H9 (cell line): ENCODE data around the gene TADA3. TPM values are rescaled to one million over a fixed set of nuclear protein-coding genes. Genes with fewer than 3 reads are reported as not detected.

Experiments used
- DNase-seq: peaks from one replicate; pipeline ENCODE4 v3.0.0-alpha.2; 2017
- H2AFZ ChIP-seq: one replicate; pipeline ENCODE4 v1.6.1; 2013; ENCODE audit warnings: mild to moderate bottlenecking, low read length, control low read depth, moderate library complexity
- H2AK5ac ChIP-seq: 2 replicates; pipeline ENCODE4 v1.6.1; 2013; ENCODE audit warnings: low read length, control low read depth, mixed read lengths; ENCODE audit not compliant: insufficient read length
- H2BK120ac ChIP-seq: one replicate; pipeline ENCODE4 v1.6.1; 2013; ENCODE audit warnings: low read depth, mild to moderate bottlenecking, low read length, control low read depth, inconsistent platforms; ENCODE audit not compliant: poor library complexity, severe bottlenecking
- H2BK12ac ChIP-seq: 2 replicates; pipeline ENCODE4 v1.6.1; 2013; ENCODE audit warnings: low read length, control low read depth, mixed read lengths, low read depth; ENCODE audit not compliant: insufficient read length
- H2BK15ac ChIP-seq: 2 replicates; pipeline ENCODE4 v1.6.1; 2013; ENCODE audit warnings: low read depth, low read length, control low read depth
- H2BK20ac ChIP-seq: one replicate; pipeline ENCODE4 v1.6.1; 2013; ENCODE audit warnings: low read depth, mild to moderate bottlenecking, low read length, control low read depth, inconsistent platforms; ENCODE audit not compliant: poor library complexity, severe bottlenecking
- H2BK5ac ChIP-seq: 2 replicates; pipeline ENCODE4 v1.6.1; 2013; ENCODE audit warnings: low read length, control low read depth, mixed read lengths; ENCODE audit not compliant: insufficient read length
- H3K14ac ChIP-seq: 2 replicates; pipeline ENCODE4 v1.6.1; 2013; ENCODE audit warnings: low read length, control low read depth; ENCODE audit not compliant: insufficient read depth
- H3K18ac ChIP-seq: 2 replicates; pipeline ENCODE4 v1.6.1; 2013; ENCODE audit warnings: low read depth, mild to moderate bottlenecking, mixed read lengths, low read length, control low read depth; ENCODE audit not compliant: insufficient read length
- H3K23ac ChIP-seq: 2 replicates; pipeline ENCODE4 v1.6.1; 2013; ENCODE audit warnings: low read length, control low read depth, mixed read lengths, low read depth; ENCODE audit not compliant: insufficient read length
- H3K23me2 ChIP-seq: 2 replicates; pipeline ENCODE4 v1.6.1; 2013; ENCODE audit warnings: low read depth, mild to moderate bottlenecking, mixed read lengths, low read length, control low read depth; ENCODE audit not compliant: insufficient read length, poor library complexity, severe bottlenecking
- H3K27ac ChIP-seq: 2 replicates; pipeline ENCODE4 v1.5.1; 2013; ENCODE audit warnings: low read length, control low read depth, mixed read lengths, low read depth; ENCODE audit not compliant: insufficient read length
- H3K27me3 ChIP-seq: 2 replicates; pipeline ENCODE4 v1.6.1; 2013; ENCODE audit warnings: low read length, control low read depth, inconsistent platforms; ENCODE audit not compliant: insufficient read depth
- H3K4ac ChIP-seq: 2 replicates; pipeline ENCODE4 v1.6.1; 2013; ENCODE audit warnings: low read depth, mild to moderate bottlenecking, control low read depth, inconsistent platforms, low read length, moderate library complexity
- H3K4me1 ChIP-seq: 2 replicates; pipeline ENCODE4 v1.6.1; 2013; ENCODE audit warnings: low read length, control low read depth, inconsistent platforms; ENCODE audit not compliant: insufficient read depth
- H3K4me2 ChIP-seq: 2 replicates; pipeline ENCODE4 v1.6.1; 2013; ENCODE audit warnings: low read length, control low read depth, mixed read lengths; ENCODE audit not compliant: insufficient read length, insufficient read depth
- H3K56ac ChIP-seq: 2 replicates; pipeline ENCODE4 v1.6.1; 2013; ENCODE audit warnings: low read depth, mild to moderate bottlenecking, mixed read lengths, low read length, control low read depth; ENCODE audit not compliant: insufficient read length
- H3K79me1 ChIP-seq: 2 replicates; pipeline ENCODE4 v1.6.1; 2013; ENCODE audit warnings: low read depth, mild to moderate bottlenecking, moderate library complexity, low read length, control low read depth, inconsistent platforms; ENCODE audit not compliant: insufficient read depth, poor library complexity, severe bottlenecking
- H3K79me2 ChIP-seq: 2 replicates; pipeline ENCODE4 v1.6.1; 2013; ENCODE audit warnings: low read length, control low read depth, inconsistent platforms; ENCODE audit not compliant: insufficient read depth
- H3K9ac ChIP-seq: 2 replicates; pipeline ENCODE4 v1.6.1; 2013; ENCODE audit warnings: low read length, control low read depth, mixed read lengths; ENCODE audit not compliant: insufficient read length; ENCODE audit errors: extremely low read depth
- H3K9me3 ChIP-seq: one replicate; pipeline ENCODE4 v1.6.1; 2013; ENCODE audit warnings: low read depth, low read length, inconsistent platforms; ENCODE audit not compliant: control insufficient read depth
- H3T11ph ChIP-seq: one replicate; pipeline ENCODE4 v1.6.1; 2013; ENCODE audit warnings: mild to moderate bottlenecking, low read length, control low read depth, inconsistent platforms
- H4K20me1 ChIP-seq: one replicate; pipeline ENCODE4 v1.6.1; 2013; ENCODE audit not compliant: control insufficient read depth, insufficient read length, insufficient read depth
- H4K5ac ChIP-seq: 2 replicates; pipeline ENCODE4 v1.6.1; 2013; ENCODE audit warnings: low read depth, mild to moderate bottlenecking, mixed read lengths, low read length, control low read depth; ENCODE audit not compliant: insufficient read length
- H4K8ac ChIP-seq: replicated peaks from 2 replicates; pipeline ENCODE4 v1.6.1; 2013; ENCODE audit warnings: low read length, control low read depth, mixed read lengths, low read depth; ENCODE audit not compliant: insufficient read length
- H4K91ac ChIP-seq: 2 replicates; pipeline ENCODE4 v1.6.1; 2013; ENCODE audit warnings: low read depth, mild to moderate bottlenecking, moderate library complexity, mixed read lengths, low read length, control low read depth; ENCODE audit not compliant: insufficient read length
- H3K27ac Mint-ChIP-seq, 3 experiments: 2 replicates in 2 of 3; 3 replicates in 1 of 3; pipeline ENCODE4 v1.8.0; 2020 to 2021; ENCODE audit warnings: mixed read lengths in 3 of 3, mild to moderate bottlenecking in 1 of 3, moderate library complexity in 1 of 3
- H3K27me3 Mint-ChIP-seq: 2 replicates; pipeline ENCODE4 v1.8.0; 2021; ENCODE audit warnings: low read depth, mild to moderate bottlenecking, moderate library complexity, mixed read lengths
- H3K36me3 Mint-ChIP-seq, 3 experiments: 2 replicates in 2 of 3; 3 replicates in 1 of 3; pipeline ENCODE4 v1.8.0; 2020 to 2021; ENCODE audit warnings: low read depth in 3 of 3, mixed read lengths in 3 of 3; ENCODE audit not compliant: insufficient read depth in 1 of 3
- H3K4me1 Mint-ChIP-seq, 2 experiments: 2 replicates each; pipeline ENCODE4 v1.8.0; 2020; ENCODE audit warnings: mixed read lengths in 2 of 2
- H3K4me3 Mint-ChIP-seq, 2 experiments: 2 replicates in 1 of 2; 3 replicates in 1 of 2; pipeline ENCODE4 v1.8.0; 2020 to 2021; ENCODE audit warnings: mild to moderate bottlenecking in 2 of 2, mixed read lengths in 2 of 2, moderate library complexity in 1 of 2
- H3K9me3 Mint-ChIP-seq, 2 experiments: 2 replicates in 1 of 2; 3 replicates in 1 of 2; pipeline ENCODE4 v1.8.0; 2020; ENCODE audit warnings: mild to moderate bottlenecking in 2 of 2, mixed read lengths in 2 of 2, moderate library complexity in 1 of 2
- CTCF ChIP-seq: fragments of 200-600 bp; sonication (generic); conservative IDR thresholded peaks from 3 replicates; pipeline ENCODE4 v1.8.0; 2021; ENCODE audit warnings: antibody characterized with exemption, mild to moderate bottlenecking
- WGBS: extraction: QIAGEN DNeasy Blood & Tissue Kit; methylation state at CpG from one replicate; pipeline ENCODE4 v1.1.7; 2013; ENCODE audit warnings: missing lambda C conversion rate, low lambda C conversion rate, mixed read lengths; ENCODE audit not compliant: insufficient read length; ENCODE audit errors: extremely low coverage; 5-methylcytosine and 5-hydroxymethylcytosine counted together
- total RNA-seq: library from RNA; stranded (reverse); gene quantifications from 2 replicates; pipeline ENCODE4 v1.2.1, GENCODE V29; 2021

TADA3 gene
- total RNA-seq, 1 experiment from 2014 or later: 49.8 TPM

GRCh38 chr3:9749645-9750555 lies 42.4 kb downstream of the TADA3 start, which contains the start of gene OGG1:
TSS of gene OGG1 (plus strand) at chr3:9749952. CDS start at chr3:9750287, 335 bp downstream.
- no peak for TF ChIP-seq CTCF
- Histone ChIP-seq H3K27ac (no peak within 1 kb of the TSS), H2BK15ac (no peak within 1 kb of the TSS), H2BK120ac (no peak within 1 kb of the TSS), H3K9ac (peak within 1 kb of the TSS; percentile 59), H2BK12ac (no peak within 1 kb of the TSS), H3K9me3 (no peaks in the 10 kb centered on the region), H3K4me1 (no peaks in the 10 kb centered on the region), H3T11ph (no peak within 1 kb of the TSS), H4K5ac (no peak within 1 kb of the TSS), H3K18ac (peak within 1 kb of the TSS; percentile 67), H3K56ac (no peak within 1 kb of the TSS), H2AFZ (no peak within 1 kb of the TSS), H4K91ac (no peak within 1 kb of the TSS), H3K14ac (peak within 1 kb of the TSS; percentile 43), H3K23me2 (no peaks in the 10 kb centered on the region), H4K20me1 (no peaks in the 10 kb centered on the region), H2BK20ac (no peak within 1 kb of the TSS), H3K79me2 (no peaks in the 10 kb centered on the region), H3K79me1 (no peaks in the 10 kb centered on the region), H3K4me2 (peak within 1 kb of the TSS; percentile 62), H3K23ac (no peak within 1 kb of the TSS), H4K8ac (no peak within 1 kb of the TSS), H2BK5ac (no peak within 1 kb of the TSS), H2AK5ac (no peak within 1 kb of the TSS), H3K27me3 (no peaks in the 10 kb centered on the region), H3K4ac (no peak within 1 kb of the TSS)
- peak; percentile 99 for DNase-seq
- Mint-ChIP-seq H3K27me3 (no peaks in the 10 kb centered on the region; the same call in 1 of the 2 replicates), H3K27ac (peak within 1 kb of the TSS; percentile 99 to 100 (median 99)), H3K9me3 (no peaks in the 10 kb centered on the region), H3K4me1 (peaks cover 13% of the 10 kb centered on the region in 2 experiments), H3K36me3 (peaks cover 36 to 86% (median 74%) of the 10 kb centered on the region in 3 experiments; a peak in 6 of 7 replicates), H3K4me3 (peak within 1 kb of the TSS; percentile 91 to 94)
- no CpG with 5 or more reads among the region's 60 CpGs for WGBS
